Keratinocyte (primary cell): ENCODE data around the gene LHX2. TPM values are rescaled to one million over a fixed set of nuclear protein-coding genes. Genes with fewer than 3 reads are reported as not detected.

ENCODE experiments used
- DNase-seq: peaks from one replicate; pipeline ENCODE4 v3.0.0-alpha.2; 2011; ENCODE audit warnings: low read depth, missing footprints, low spot score
- FAIRE-seq: peaks from 2 replicates; lab custom pipeline; 2011; peaks lifted over from hg19 to GRCh38; lab: Jason Lieb, UNC
- H2AFZ ChIP-seq: 2 replicates; pipeline ENCODE4 v1.6.0; 2012; ENCODE audit warnings: low read length, control low read depth, inconsistent platforms; ENCODE audit not compliant: control insufficient read depth
- H3K27ac ChIP-seq: 2 replicates; pipeline ENCODE4 v1.5.1; 2011; ENCODE audit warnings: low read length; ENCODE audit not compliant: control insufficient read depth, insufficient read depth
- H3K27me3 ChIP-seq: 3 replicates; pipeline ENCODE4 v1.6.0; 2011; ENCODE audit warnings: low read length; ENCODE audit not compliant: control insufficient read depth, insufficient read depth; ENCODE audit errors: extremely low read depth
- H3K36me3 ChIP-seq, 2 experiments: 2 replicates in 1 of 2; 3 replicates in 1 of 2; pipeline ENCODE4 v1.5.1; 2011; ENCODE audit warnings: low read length in 2 of 2, mild to moderate bottlenecking in 1 of 2; ENCODE audit not compliant: control insufficient read depth in 2 of 2, insufficient read depth in 2 of 2; ENCODE audit errors: extremely low read depth in 1 of 2
- H3K4me1 ChIP-seq: 3 replicates; pipeline ENCODE4 v1.5.1; 2011; ENCODE audit warnings: low read length; ENCODE audit not compliant: control insufficient read depth, insufficient read depth; ENCODE audit errors: extremely low read depth
- H3K4me2 ChIP-seq: 3 replicates; pipeline ENCODE4 v1.6.0; 2011; ENCODE audit warnings: low read depth, low read length; ENCODE audit not compliant: control insufficient read depth, insufficient read depth; ENCODE audit errors: extremely low read depth
- H3K4me3 ChIP-seq, 3 experiments: fragments of 200-600 bp in 1 of 3; sonication (generic) in 1 of 3; 2 replicates in 2 of 3; 3 replicates in 1 of 3; pipeline ENCODE4 v1.5.1; 2011 to 2016; ENCODE audit warnings: low read length in 3 of 3, mild to moderate bottlenecking in 3 of 3, control low read depth in 2 of 3, inconsistent platforms in 1 of 3, low read depth in 1 of 3, mixed read lengths in 1 of 3, mixed run types in 1 of 3, moderate library complexity in 1 of 3; ENCODE audit not compliant: control insufficient read depth in 2 of 3, insufficient read depth in 2 of 3; ENCODE audit errors: extremely low read depth in 1 of 3
- H3K79me2 ChIP-seq: 2 replicates; pipeline ENCODE4 v1.6.0; 2012; ENCODE audit warnings: low read length; ENCODE audit not compliant: control insufficient read depth, insufficient read depth
- H3K9ac ChIP-seq: 3 replicates; pipeline ENCODE4 v1.6.0; 2011; ENCODE audit warnings: low read length; ENCODE audit not compliant: control insufficient read depth, insufficient read depth; ENCODE audit errors: extremely low read depth
- H3K9me1 ChIP-seq: 3 replicates; pipeline ENCODE4 v1.6.0; 2011; ENCODE audit warnings: low read length; ENCODE audit not compliant: control insufficient read depth, insufficient read depth; ENCODE audit errors: extremely low read depth
- H3K9me3 ChIP-seq: 2 replicates; pipeline ENCODE4 v1.5.1; 2012; ENCODE audit warnings: low read depth, low read length; ENCODE audit not compliant: control insufficient read depth
- H4K20me1 ChIP-seq: 3 replicates; pipeline ENCODE4 v1.6.0; 2011; ENCODE audit warnings: low read length; ENCODE audit not compliant: control insufficient read depth, insufficient read depth; ENCODE audit errors: extremely low read depth
- EZH2 ChIP-seq: IDR thresholded peaks from one replicate; pipeline ENCODE4 v1.6.1; 2012; ENCODE audit warnings: inconsistent platforms, mild to moderate bottlenecking, low read length, moderate library complexity
- dilution Hi-C: fragments of 300-500 bp; cut with MboI; formaldehyde crosslinking; loops from one replicate; pipeline ENCODE4 v1.7.0; 2020; ENCODE audit warnings: low sequenced_read_pairs; ENCODE audit not compliant: extremely low pct_ligation_motif_present
- polyA plus RNA-seq, 5 experiments: library from polyadenylated mRNA; depleted of rRNA in 3 of 5; stranded (reverse) in 3 of 5; stranded (forward) in 1 of 5; unstranded in 1 of 5; fragments of >200 nt; gene quantifications; 1 replicate in 1 of 5; 2 replicates in 3 of 5; 3 replicates in 1 of 5; pipeline versions ENCODE4 v1.2.1 to v1.2.3, GENCODE V29; 2011 to 2012; ENCODE audit warnings: missing spikeins in 2 of 5, low read depth in 1 of 5, low replicate concordance in 1 of 5
- TF ChIP-seq, protein P1 (sequence below), 3 experiments: IDR thresholded peaks in 1 of 3; conservative IDR thresholded peaks in 1 of 3; optimal IDR thresholded peaks in 1 of 3; 2 replicates in 2 of 3; 3 replicates in 1 of 3; pipeline versions ENCODE3 to v1.5.1; 2011; ENCODE audit warnings: low read length in 3 of 3, mild to moderate bottlenecking in 3 of 3, moderate library complexity in 2 of 3, control low read depth in 1 of 3, inconsistent platforms in 1 of 3; ENCODE audit not compliant: insufficient read depth in 2 of 3; ENCODE audit errors: extremely low read depth in 1 of 3

Gene LHX2
- polyA plus RNA-seq, 1 donor (not counting 4 experiments of a cell fraction or from before 2014, with no cell fraction given), result 0.07 TPM

DNA sequence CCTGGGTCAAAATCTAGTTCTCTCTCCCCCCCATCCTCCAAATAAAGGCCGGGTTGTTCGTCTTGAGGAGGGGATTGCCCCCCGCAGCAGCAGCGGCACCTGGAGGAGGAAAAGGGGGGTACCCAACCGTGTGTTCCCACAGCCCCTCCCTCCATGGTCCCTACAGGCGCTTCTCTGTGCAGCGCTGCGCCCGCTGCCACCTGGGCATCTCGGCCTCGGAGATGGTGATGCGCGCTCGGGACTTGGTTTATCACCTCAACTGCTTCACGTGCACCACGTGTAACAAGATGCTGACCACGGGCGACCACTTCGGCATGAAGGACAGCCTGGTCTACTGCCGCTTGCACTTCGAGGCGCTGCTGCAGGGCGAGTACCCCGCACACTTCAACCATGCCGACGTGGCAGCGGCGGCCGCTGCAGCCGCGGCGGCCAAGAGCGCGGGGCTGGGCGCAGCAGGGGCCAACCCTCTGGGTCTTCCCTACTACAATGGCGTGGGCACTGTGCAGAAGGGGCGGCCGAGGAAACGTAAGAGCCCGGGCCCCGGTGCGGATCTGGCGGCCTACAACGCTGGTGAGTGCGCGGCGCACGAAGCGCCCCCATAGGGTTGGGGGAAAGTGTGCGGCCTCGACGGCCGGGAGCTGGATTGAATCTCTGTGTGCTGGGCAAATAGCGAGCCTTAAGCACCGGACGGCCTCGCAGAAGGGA, 3.5 kb downstream of the LHX2 start:
- FAIRE-seq (no peak), DNase-seq (no peak)
- TF ChIP-seq EZH2, result peak; percentile 78
- TF ChIP-seq, protein P1, sequence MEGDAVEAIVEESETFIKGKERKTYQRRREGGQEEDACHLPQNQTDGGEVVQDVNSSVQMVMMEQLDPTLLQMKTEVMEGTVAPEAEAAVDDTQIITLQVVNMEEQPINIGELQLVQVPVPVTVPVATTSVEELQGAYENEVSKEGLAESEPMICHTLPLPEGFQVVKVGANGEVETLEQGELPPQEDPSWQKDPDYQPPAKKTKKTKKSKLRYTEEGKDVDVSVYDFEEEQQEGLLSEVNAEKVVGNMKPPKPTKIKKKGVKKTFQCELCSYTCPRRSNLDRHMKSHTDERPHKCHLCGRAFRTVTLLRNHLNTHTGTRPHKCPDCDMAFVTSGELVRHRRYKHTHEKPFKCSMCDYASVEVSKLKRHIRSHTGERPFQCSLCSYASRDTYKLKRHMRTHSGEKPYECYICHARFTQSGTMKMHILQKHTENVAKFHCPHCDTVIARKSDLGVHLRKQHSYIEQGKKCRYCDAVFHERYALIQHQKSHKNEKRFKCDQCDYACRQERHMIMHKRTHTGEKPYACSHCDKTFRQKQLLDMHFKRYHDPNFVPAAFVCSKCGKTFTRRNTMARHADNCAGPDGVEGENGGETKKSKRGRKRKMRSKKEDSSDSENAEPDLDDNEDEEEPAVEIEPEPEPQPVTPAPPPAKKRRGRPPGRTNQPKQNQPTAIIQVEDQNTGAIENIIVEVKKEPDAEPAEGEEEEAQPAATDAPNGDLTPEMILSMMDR (optimal IDR thresholded peaks at IDR 0.05 in 1 of 3, IDR thresholded peaks at IDR 0.05 in 1 of 3, conservative IDR thresholded peaks at IDR 0.05 in 1 of 3; ENCODE audit: extremely low read depth in 1 of 3, insufficient read depth in 2 of 3, low read length in 3 of 3), result no peak
- Histone ChIP-seq H3K9me3 (no peaks in the 10 kb centered on the region), H3K4me2 (no peak overlapping the region), H3K27me3 (peaks cover 98% of the 10 kb centered on the region), H3K4me3 (no peak overlapping the region), H3K4me1 (no peaks in the 10 kb centered on the region), H3K36me3 (no peaks in the 10 kb centered on the region), H4K20me1 (no peaks in the 10 kb centered on the region), H3K9me1 (no peaks in the 10 kb centered on the region), H3K27ac (no peak overlapping the region), H3K9ac (no peak overlapping the region), H3K79me2 (no peaks in the 10 kb centered on the region), H2AFZ (no peak overlapping the region)
- dilution Hi-C loops, result no loop called here

DNA sequence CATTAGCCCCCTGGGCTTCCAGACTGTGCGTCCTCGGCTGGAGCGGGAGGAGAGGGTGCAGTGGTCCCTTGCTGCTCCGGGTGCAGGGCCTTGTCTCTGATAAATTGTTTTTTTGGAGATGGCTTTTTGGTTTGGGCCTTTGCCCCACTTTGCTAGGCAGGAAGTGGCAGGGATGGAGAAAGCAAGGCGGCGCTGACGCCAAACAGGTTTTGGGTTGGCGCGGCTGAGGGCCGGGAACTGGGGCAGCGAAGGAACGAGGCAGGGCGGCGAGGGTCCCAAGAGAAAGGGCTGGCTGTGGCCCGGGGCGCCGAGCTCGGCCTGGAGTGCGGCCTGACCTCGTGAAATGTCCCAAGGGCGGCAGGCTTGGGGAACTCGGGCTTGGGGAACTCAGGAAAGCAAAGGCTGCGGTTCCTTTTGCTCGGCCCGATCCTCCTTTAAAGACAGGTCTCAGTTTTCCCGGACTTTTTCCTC, 4.1 kb downstream of the LHX2 start:
- TF ChIP-seq, protein P1 (optimal IDR thresholded peaks at IDR 0.05 in 1 of 3, IDR thresholded peaks at IDR 0.05 in 1 of 3, conservative IDR thresholded peaks at IDR 0.05 in 1 of 3; ENCODE audit: extremely low read depth in 1 of 3, insufficient read depth in 2 of 3, low read length in 3 of 3), result no peak
- TF ChIP-seq EZH2, result no peak
- no peak for FAIRE-seq
- H3K9me3 ChIP-seq, result no peaks in the 10 kb centered on the region
- dilution Hi-C loops, result no loop called here
- no peaks in the 10 kb centered on the region for H4K20me1 ChIP-seq
- H3K9me1 ChIP-seq, result no peaks in the 10 kb centered on the region
- no peak overlapping the region for H2AFZ ChIP-seq
- no peak overlapping the region for H3K4me3 ChIP-seq
- no peaks in the 10 kb centered on the region for H3K4me1 ChIP-seq
- no peak overlapping the region for H3K9ac ChIP-seq
- no peak overlapping the region for H3K4me2 ChIP-seq
- H3K27ac ChIP-seq, result no peak overlapping the region
- DNase-seq, result no peak
- peaks cover 98% of the 10 kb centered on the region for H3K27me3 ChIP-seq
- H3K36me3 ChIP-seq, result no peaks in the 10 kb centered on the region
- H3K79me2 ChIP-seq, result no peaks in the 10 kb centered on the region
